NCI-H146 treated with DMSO at 0.1 percent for 48 hours (cell line): ENCODE results near the gene MARS1.
"Not testable (repeated sequence)": the region's sequence is repeated elsewhere in the genome, so short reads cannot be mapped to it uniquely, and the experiment has no call there.

ENCODE experiments used
- DNase-seq: peaks from one replicate; lab custom pipeline; 2025; ENCODE audit not compliant: unreplicated experiment; lab: John Stamatoyannopoulos, UW

MARS1 gene

DNA sequence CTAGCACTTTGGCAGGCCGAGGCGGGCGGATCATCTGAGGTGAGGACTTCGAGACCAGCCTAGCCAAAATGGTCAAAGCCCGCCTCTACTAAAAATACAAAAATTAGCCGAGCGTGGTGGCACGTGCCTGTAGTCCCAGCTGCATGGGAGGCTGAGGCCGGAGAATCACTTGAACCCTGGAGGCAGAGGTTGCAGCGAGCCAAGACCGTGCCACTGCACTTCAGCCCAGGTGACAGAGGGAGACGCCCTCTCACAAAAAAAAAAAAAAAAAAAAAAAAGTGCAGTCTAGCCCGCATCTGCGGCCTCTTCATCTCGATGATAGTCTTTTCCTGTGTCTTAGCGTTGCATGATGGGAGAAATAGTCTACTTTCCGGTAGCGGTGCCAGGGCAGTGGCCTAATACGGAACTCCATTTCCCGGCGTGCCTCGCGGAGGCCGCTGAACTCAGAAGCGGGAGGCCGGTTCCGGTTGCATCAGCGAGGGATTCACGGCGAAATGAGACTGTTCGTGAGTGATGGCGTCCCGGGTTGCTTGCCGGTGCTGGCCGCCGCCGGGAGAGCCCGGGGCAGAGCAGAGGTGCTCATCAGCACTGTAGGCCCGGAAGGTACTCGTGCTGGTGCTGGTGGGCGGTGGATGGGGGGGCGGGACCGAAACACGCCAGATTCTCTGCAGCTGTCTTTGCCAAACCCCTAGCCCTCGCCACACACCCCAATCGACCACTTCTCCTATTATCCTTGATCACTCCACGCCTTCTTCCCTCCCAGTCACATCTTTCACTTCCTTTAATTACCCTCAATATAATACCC, at the start of gene MARS1:
TSS of gene MARS1 (plus strand) at position 472 of the 805 bp plus-strand sequence. CDS start at position 495, 23 bp downstream.
- DNase-seq, result peak; percentile 95

- DNase-seq, result no peak
Measured at GRCh38 chr12:57438400-57438799, 49.5 kb upstream of the MARS1 start.

DNA sequence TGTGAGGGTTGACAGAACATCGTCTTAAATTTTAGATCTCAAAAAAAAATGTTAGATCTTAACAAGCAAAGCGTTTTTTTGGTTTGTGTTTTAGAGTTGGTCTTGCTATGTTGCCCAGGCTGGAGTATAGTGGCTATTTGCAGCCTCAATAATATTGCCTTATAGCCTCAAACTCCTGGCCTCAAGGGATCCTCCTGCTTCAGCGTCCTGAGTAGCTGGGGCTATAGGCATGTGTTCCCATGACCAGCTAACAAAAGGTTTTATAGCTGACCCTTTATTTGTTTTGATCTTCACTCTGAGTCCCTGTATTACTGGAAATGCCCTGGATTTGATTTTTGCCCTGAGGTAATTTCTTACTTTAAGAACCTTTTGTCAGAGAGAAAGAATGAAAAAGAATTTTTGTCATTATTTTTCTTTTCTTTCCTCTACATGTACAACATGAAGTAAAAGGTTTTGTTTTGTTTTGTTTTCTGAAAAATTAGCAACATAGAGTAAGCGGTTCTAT, 48.1 kb upstream of the MARS1 start:
- DNase-seq, result no peak

DNA sequence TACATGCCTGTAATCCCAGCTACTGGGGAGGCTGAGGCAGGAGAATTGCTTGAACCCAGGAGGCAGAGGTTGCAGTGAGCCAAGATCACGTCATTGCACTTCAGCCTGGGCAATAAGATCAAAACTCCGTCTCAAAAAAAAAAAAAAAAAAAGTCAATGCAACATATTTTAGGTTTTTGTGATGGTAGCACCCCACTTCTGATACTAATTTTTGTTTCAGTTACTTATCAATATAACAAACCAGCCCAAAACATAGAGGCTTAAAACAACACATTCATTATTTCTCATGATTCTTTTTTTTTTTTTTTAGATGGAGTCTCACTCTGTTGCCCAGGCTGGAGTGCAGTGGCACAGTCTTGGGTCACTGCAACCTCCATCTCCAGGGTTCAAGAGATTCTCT, 46.5 kb upstream of the MARS1 start:
- not testable (repeated sequence) for DNase-seq

DNA sequence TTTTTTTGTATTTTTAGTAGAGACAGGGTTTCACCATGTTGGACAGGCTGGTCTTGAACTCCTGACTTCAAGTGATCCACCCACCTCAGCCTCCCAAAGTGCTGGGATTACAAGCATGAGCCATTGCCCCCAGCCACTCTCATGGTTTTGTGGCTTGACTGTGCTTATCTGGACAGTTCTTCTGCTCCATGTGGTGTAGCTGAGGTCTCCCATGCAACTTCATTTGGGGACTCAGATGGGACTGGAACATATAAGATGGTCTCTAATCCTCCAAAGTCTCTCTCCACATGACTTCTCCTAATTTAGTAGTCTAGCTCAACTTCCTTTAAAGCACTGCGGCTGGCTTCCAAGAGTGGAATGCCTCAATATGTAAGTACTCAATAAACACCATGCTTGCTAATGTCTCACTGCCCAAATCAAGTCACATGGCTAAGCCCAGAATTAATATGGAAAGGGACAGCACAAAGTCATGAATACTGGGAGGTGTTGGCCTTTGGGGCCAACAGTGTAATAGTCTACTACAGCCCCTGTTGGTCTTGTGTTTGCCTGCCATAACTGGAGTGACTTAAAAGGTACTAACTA, 45.9 kb upstream of the MARS1 start:
- DNase-seq, result no peak

DNA sequence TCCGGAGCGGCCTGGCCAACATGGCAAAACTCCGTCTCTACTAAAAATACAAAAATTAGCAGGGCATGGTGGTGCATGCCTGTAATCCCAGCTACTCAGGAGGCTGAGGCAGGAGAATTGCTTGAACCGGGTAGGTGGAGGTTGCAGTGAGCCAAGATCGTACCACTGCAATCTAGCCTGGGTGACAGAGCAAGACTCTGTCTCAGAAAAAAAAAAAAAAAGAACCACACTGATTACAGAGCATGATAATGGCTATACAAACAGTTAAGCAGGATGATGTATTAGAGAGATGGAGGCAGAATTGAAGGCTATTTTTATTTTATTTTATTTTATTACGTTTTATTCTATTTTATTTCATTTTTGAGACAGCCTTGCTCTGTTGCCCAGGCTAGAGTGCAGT, 43.5 kb upstream of the MARS1 start:
- DNase-seq, result not testable (repeated sequence)

GRCh38 chr12:57444744-57445143, 43.1 kb upstream of the MARS1 start:
- no peak for DNase-seq

DNA sequence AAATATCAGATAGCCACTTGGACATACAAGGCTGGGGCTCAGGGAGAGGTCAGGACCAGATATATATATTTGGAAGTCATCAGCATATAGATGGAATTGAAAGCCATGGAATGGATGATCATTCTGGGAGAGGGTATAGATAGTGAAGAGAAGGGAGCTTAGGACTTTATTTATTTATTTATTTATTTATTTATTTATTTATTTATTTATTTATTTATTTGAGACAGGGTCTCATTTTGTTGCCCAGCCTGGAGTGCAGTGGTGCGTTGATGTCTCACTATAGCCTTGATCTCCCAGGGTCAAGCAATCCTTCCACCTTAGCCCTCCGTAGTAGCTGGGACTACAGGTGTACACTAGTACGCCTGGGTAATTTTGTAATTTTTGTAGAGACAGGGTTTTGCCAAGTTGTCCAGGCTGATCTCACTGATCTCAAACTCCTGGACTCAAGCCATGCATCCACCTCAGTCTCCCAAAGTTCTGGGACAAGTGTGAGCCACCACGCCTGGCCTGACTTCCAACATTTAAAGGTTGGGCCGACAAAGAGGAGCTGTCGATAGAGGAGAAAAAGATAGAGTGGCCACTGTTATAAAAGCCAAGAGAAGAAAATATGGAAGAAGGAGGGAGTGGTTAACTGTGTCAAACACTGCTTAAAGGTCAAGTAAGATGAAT, 41.4 kb upstream of the MARS1 start:
- no peak for DNase-seq

DNA sequence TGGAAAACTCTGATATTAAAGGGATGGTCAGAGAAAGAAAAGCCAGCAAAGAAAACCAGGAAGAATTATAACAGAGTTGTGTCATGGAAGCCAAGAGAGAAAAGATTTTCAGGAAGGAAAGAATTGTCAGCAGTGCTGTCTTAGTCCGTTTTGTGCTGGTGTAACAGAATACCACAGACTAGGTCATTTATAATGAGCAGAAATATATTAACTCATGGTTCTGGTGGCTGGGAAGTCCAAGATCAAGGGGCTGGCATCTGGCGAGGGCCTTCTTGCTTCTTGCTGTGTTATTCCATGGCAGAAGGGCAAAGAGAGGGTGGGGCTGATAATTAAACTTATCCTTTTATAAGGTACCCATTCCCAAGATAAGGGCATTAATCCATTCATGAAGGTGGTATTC, 39.2 kb upstream of the MARS1 start:
- no peak for DNase-seq

DNA sequence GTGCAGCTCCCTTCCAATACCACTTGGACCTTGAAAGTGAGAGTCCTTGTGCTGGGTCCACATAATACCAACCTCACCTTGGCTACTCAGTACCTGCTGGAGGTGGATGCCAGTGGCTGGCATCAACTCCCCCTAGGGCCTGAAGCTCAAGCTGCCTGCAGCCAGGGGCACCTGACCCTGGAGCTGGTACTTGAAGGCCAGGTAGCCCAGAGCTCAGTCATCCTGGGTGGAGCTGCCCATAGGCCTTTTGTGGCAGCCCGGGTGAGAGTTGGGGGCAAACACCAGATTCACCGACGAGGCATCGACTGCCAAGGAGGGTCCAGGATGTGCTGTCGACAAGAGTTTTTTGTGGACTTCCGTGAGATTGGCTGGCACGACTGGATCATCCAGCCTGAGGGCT, 38.5 kb upstream of the MARS1 start:
- no peak for DNase-seq

- no peak for DNase-seq
Measured at GRCh38 chr12:57450057-57450456, 37.8 kb upstream of the MARS1 start.

- DNase-seq, result no peak
Measured at GRCh38 chr12:57451233-57451778, 36.6 kb upstream of the MARS1 start.

- no peak for DNase-seq
Measured at GRCh38 chr12:57452181-57452936, 35.5 kb upstream of the MARS1 start.

DNA sequence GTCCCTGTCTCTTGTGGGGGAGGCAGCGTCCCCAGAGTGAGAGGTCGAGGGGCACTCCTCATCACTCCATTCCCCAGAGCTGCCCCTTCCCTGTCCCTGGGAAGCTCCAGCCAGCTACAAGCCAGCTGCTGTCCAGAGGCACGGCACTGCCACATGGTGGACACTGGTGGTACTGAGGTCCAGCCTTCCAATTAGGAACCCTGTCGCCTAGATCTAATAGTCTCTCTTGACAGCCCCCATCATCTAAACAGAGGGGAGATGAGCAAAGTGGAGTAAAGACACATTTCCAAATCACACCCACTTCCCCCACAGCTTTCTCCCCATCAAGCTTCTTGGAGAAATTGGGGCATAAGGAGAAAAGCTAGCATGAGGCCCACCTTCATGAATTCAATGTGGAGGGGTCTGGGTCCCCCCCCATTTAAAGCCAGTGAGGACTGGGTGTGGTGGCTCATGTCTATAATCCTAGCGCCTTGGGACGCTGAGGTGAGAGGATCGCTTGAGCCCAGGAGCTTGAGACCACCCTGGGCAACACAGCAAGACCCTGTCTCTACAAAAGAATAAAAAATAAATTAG, 34.8 kb upstream of the MARS1 start:
- DNase-seq, result peak; percentile 31

DNA sequence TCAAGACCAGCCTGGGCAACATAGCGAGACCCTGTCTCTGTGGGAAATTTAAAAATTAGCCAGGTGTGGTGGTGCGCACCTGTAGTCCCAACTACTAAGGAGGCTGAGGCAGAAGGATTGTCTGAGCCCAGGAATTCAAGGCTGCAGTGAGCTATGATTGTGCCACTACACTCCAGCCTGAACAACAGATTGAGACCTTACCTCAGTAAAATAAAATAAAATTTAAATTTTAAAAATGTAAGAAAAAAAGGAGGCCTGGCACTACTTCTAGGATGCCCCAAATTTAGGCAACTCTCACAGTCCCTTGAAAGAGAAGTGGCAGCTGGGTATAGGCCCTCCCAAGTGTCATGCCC, 33.7 kb upstream of the MARS1 start:
- DNase-seq, result no peak

DNA sequence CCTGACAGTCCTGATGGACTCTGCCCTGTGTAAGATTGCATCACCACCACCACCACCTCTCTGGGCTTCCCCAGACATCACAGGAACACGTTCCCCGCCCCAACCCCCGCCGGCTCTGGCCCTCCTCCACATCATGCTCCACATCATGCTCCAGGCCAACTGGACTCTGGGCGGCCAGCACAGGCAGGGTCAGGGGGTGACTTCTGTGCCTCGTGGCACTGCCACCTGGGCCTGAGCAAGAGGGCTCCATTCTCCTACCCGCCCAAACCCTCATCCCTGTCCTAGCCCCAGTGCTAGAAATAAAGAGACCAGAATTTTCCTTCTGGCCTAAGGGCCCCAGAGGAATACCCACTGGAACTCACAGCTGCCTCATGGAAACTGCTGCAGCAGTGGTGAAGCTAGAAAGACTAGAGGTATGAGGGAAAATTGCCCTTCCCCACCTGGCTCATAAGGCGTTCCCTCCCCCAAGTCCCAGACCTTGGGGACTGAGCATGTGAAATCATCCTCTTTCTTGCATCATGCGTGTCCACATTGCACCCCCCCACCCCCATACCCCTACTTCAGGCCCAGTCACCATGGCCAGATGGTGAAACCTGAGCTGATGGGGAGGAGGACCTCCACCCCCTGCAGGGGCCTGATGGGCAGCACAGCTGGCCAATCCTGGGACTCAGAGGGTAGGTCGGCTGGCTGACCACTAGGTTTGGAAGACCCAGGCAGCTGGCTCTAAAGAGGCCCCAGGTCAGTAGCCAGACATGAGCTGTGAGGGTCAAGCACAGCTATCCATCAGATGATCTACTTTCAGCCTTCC, 33.1 kb upstream of the MARS1 start, which contains the start of gene INHBE:
TSS of gene INHBE (plus strand) at position 742 of the 808 bp plus-strand sequence. CDS start 230 bp downstream, outside the sequence.
- DNase-seq, result peak; percentile 40

- no peak for DNase-seq
Measured at GRCh38 chr12:57455374-57456144, 32.3 kb upstream of the MARS1 start.

GRCh38 chr12:57456145-57456700, 31.6 kb upstream of the MARS1 start:
- peak; percentile 19 for DNase-seq
